Prostate gland (tissue), 2 donors: Measurements from ENCODE around the gene MALRD1. TPM values are rescaled to one million over a fixed set of nuclear protein-coding genes. Genes with fewer than 3 reads are reported as not detected.

Experiments
- DNase-seq: peaks from one replicate; pipeline ENCODE4 v3.0.0-alpha.2; 2019; ENCODE audit warnings: low spot score
- H3K27ac ChIP-seq, 2 donors: fragments of 200-600 bp; sonication (generic); 2 replicates each; pipeline ENCODE4 v1.5.1; 2017 to 2019
- H3K27me3 ChIP-seq: fragments of 200-600 bp; sonication (generic); replicated peaks from 2 replicates; pipeline ENCODE4 v1.5.1; 2019; ENCODE audit not compliant: insufficient read depth
- H3K36me3 ChIP-seq, 2 donors: fragments of 200-600 bp; sonication (generic); 1 replicate in 1 of 2; 2 replicates in 1 of 2; pipeline versions ENCODE4 v1.5.1 to v1.8.1; 2017 to 2019
- H3K4me1 ChIP-seq: fragments of 200-600 bp; sonication (generic); replicated peaks from 2 replicates; pipeline ENCODE4 v1.5.1; 2019
- H3K4me3 ChIP-seq, 2 donors: fragments of 200-600 bp; sonication (generic); 2 replicates each; pipeline ENCODE4 v1.5.1; 2017 to 2019
- H3K9me3 ChIP-seq: fragments of 200-600 bp; sonication (generic); 2 replicates; pipeline ENCODE4 v1.5.1; 2017
- CTCF ChIP-seq, 4 experiments: fragments of 200-600 bp in 2 of 4; fragments of 450-650 bp in 2 of 4; sonication (generic) in 2 of 4; IDR thresholded peaks; 1 replicate in 3 of 4; 2 replicates in 1 of 4; pipeline ENCODE4 v1.5.1; 2016 to 2019; ENCODE audit warnings: antibody characterized with exemption in 4 of 4, mild to moderate bottlenecking in 2 of 4, moderate library complexity in 2 of 4
- POLR2A ChIP-seq: fragments of 450-650 bp; IDR thresholded peaks from one replicate; pipeline ENCODE4 v1.6.1; 2016; ENCODE audit warnings: antibody characterized with exemption, mild to moderate bottlenecking
- POLR2AphosphoS5 ChIP-seq: sonication (generic); formaldehyde crosslinking; IDR thresholded peaks from one replicate; pipeline ENCODE4 v1.6.1; 2017; ENCODE audit warnings: antibody characterized with exemption
- WGBS: methylation state at CpG from one replicate; pipeline ENCODE4 v1.1.5; 2018; 5-methylcytosine and 5-hydroxymethylcytosine counted together
- intact Hi-C: fragments of 100-400 bp; cut with DNase I; formaldehyde crosslinking; loops from one replicate; pipeline ENCODE4 v1.14.2; 2022
- total RNA-seq, 2 donors: library from RNA; depleted of rRNA; stranded (reverse); fragments of >200 nt; gene quantifications; one replicate each; pipeline ENCODE4 v1.1.0, GENCODE V29; 2016

The MALRD1 gene
- total RNA-seq, 2 donors from 2014 or later, result 2.1 TPM; not detected in 1

GRCh38 chr10:19328582-19328981, 280.0 kb downstream of the MALRD1 start:
- WGBS, result 53% methylated on average over 2 of the region's 2 CpGs
- H3K27ac ChIP-seq, result no peak overlapping the region
- intact Hi-C loops, result no loop called here
- no peaks in the 10 kb centered on the region for H3K36me3 ChIP-seq
- H3K9me3 ChIP-seq, result no peaks in the 10 kb centered on the region
- no peaks in the 10 kb centered on the region for H3K4me1 ChIP-seq
- no peaks in the 10 kb centered on the region for H3K27me3 ChIP-seq
- TF ChIP-seq POLR2AphosphoS5 (no peak), POLR2A (no peak), CTCF (IDR thresholded peaks at IDR 0.05) (no peak)
- H3K4me3 ChIP-seq, result no peak overlapping the region
- DNase-seq, result no peak

GRCh38 chr10:19329475-19329874, 280.9 kb downstream of the MALRD1 start:
- no peaks in the 10 kb centered on the region for H3K27me3 ChIP-seq
- WGBS, result 89% methylated on average over 1 of the region's 1 CpG

GRCh38 chr10:19332304-19332703, 283.7 kb downstream of the MALRD1 start:
- intact Hi-C loops, result no loop called here
- TF ChIP-seq CTCF (IDR thresholded peaks at IDR 0.05) (no peak), POLR2A (no peak)
- Histone ChIP-seq H3K27ac (no peak overlapping the region), H3K4me1 (no peaks in the 10 kb centered on the region), H3K27me3 (no peaks in the 10 kb centered on the region), H3K9me3 (no peaks in the 10 kb centered on the region), H3K4me3 (no peak overlapping the region), H3K36me3 (no peaks in the 10 kb centered on the region)
- DNase-seq, result no peak

More at GRCh38 chr10:19329475-19329874, 280.9 kb downstream of the MALRD1 start:
- no peaks in the 10 kb centered on the region for H3K4me1 ChIP-seq
- TF ChIP-seq POLR2A (no peak), CTCF (IDR thresholded peaks at IDR 0.05) (no peak), POLR2AphosphoS5 (no peak)
- intact Hi-C loops, result no loop called here
- no peak overlapping the region for H3K4me3 ChIP-seq
- no peaks in the 10 kb centered on the region for H3K9me3 ChIP-seq
- no peak overlapping the region for H3K27ac ChIP-seq
- H3K36me3 ChIP-seq, result no peaks in the 10 kb centered on the region
- no peak for DNase-seq

- DNase-seq, result no peak
- 50% methylated on average over 2 of the region's 2 CpGs for WGBS
- Histone ChIP-seq H3K9me3 (no peaks in the 10 kb centered on the region), H3K36me3 (no peaks in the 10 kb centered on the region), H3K27ac (no peak overlapping the region), H3K4me1 (no peaks in the 10 kb centered on the region), H3K4me3 (no peak overlapping the region), H3K27me3 (no peaks in the 10 kb centered on the region)
- no peak for TF ChIP-seq CTCF (IDR thresholded peaks at IDR 0.05)
- intact Hi-C loops, result no loop called here
Measured at GRCh38 chr10:19333631-19334030, 285.0 kb downstream of the MALRD1 start.

GRCh38 chr10:19347621-19348020, 299.0 kb downstream of the MALRD1 start:
- Histone ChIP-seq H3K36me3 (no peaks in the 10 kb centered on the region), H3K4me1 (no peaks in the 10 kb centered on the region), H3K27ac (no peak overlapping the region), H3K27me3 (no peaks in the 10 kb centered on the region), H3K4me3 (no peak overlapping the region), H3K9me3 (no peaks in the 10 kb centered on the region)
- 7% methylated on average over 2 of the region's 2 CpGs for WGBS
- intact Hi-C loops, result no loop called here
- no peak for TF ChIP-seq POLR2A
- TF ChIP-seq POLR2AphosphoS5, result no peak
- no peak for TF ChIP-seq CTCF (IDR thresholded peaks at IDR 0.05)
- no peak for DNase-seq
